Stimulated activated CD4-positive, alpha-beta T cell treated with anti-CD3 and anti-CD28 coated beads, Interleukin-4, amount 100 ng/mL, for 48 hours (primary cell): Measurements from ENCODE around the gene SPATA46.
"Not testable (repeated sequence)": the region's sequence is repeated elsewhere in the genome, so short reads cannot be mapped to it uniquely, and the experiment has no call there.

Source experiments
- DNase-seq, 2 donors: peaks; one replicate each; pipeline ENCODE4 v3.0.0-alpha.2; 2020; ENCODE audit warnings: low read depth in 2 of 2

SPATA46 gene

DNA sequence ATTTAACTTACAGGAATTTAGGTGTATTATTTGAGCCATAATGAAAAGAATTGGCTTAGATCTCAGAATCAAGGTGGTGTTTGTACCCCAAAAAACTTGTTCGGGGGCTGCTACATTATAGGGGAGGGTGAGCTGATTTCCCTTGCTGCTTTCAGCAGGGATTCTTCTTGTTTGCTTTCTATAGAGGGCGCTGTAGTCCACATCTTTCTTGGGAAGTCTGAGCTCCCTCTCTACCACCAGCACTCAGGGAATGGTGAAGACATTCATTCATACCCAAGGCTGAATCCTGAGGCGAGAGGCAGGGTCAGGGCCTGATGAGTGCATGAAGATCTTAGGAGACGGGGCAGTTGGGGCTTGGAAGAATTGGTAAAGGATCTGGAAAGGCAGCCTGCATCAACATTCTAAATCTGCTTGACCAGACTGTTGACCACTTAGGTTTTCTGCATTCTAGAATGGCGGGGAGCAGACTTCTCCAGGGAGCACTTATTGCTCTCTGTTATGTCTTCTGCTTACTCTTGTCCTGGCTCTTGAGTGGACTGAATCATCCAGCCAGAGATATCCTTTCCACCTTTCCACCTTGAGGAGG, 18.9 kb downstream of the SPATA46 start:
- DNase-seq: no peak

DNA sequence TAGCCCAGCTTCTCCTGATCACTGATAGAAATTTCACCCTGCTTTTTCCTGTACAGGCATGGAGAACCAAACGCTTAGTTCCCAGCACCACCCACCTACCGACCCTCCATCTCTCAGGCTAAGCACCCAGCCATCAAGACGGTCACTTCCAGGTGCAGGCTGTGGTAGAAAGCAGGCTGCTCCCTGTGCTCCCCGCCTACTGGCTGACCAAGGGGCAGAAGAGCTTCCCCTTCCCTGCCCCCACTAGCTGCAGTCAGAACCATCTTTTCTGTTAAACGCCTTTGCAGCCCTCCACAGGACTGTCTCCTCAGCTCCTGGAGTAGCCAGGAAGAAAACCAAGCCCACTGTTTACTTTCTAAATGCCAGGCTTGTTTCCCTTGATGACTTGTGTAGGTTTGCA, 23.0 kb downstream of the SPATA46 start:
- no peak for DNase-seq

DNA sequence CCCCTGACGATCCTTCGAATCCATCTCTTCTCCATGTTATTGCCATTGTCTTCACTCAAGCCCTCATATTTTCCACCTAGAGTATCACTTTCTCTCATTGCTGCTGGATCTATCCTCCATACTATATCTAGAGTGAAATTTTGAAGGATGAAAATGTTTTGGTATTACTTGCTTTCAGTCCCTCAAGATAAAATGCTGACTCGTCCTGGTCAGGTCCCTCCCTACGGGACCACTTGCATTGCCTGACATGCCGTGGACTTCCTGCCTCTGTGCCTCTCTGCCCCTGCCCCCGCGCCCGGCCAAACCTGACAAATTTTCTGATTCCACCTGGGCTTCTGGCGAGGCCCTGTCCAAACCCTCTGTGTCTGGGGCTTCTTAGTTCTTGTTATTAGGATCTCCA, 23.6 kb downstream of the SPATA46 start:
- DNase-seq: no peak

DNA sequence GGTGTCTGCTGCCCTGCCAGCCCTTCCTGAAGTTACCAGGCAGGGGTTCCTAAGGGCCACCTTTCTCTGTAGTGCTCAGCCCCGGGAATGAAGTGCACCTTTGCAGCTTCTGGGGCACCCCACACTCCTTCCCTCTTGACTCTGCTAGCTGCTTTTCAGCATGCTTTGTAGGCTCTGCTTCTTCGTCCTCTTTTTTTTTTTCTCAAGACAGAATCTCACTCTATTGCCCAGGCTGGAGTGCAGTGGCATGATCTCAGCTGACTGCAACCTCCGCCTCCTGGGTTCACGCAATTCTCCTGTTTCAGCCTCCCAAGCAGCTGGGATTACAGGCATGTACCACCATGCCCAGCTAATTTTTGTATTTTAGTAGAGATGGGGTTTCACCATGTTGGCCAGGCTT, 24.8 kb downstream of the SPATA46 start:
- DNase-seq: not testable (repeated sequence)

DNA sequence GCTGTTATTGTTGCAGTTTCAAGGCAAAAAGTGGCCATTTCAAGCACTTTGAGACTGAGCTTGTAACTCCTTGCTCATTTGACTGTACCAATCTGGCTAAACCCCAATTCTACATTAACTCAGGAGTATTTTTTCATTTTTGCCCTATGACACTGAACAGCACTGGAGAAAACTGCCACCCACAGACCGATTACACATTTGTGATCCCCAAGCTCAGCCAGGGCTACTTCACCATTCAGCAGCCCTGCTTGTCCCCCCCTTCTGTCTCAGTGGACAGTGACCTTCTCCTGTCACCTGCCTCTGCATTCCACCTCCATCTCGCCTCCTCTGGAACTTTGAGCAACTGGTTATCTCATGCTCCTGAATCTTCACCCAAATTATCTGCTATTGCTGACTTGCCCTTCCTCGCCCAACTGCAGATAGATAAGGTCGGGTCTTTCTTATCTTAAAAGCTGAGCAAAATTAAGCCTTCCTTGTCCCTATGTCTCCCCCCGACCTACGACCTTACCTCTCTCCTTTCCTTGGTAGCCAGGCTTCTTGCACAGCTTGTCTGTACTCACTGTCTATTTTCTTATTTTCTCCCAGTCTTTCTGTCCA, 25.3 kb downstream of the SPATA46 start:
- DNase-seq: no peak

DNA sequence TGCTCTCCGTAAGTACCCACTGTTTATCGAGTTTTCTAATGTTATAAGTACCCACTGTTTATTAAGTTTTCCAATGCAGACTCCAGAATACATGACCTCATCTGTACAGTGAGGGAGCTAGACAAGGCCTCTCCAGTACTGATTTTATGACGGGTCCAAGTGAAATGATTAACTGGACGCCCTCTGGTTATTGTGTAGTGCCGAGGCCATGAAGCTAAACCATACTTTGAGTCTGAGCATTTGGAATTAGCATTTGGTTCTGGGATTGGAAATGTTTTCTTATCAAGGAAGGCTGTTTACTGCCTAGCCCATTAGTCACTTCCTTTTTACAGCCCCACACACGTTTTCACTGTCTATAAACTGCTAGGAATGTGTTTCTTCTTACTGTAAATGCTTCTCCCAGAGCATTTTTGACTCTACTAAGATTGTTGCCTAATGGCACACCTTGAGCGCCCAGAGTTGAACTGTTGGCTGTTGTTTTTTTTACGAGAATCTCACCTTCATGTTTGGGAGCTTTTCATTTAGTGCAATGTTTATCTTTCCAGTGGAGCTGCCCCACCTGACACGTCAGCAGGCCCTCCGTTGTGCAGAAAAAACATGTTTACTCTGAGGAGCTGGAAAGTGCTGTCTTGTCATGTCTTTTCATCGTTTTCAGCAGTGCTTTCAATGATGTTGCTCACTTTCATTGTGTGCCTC, 26.9 kb downstream of the SPATA46 start:
- DNase-seq: no peak

DNA sequence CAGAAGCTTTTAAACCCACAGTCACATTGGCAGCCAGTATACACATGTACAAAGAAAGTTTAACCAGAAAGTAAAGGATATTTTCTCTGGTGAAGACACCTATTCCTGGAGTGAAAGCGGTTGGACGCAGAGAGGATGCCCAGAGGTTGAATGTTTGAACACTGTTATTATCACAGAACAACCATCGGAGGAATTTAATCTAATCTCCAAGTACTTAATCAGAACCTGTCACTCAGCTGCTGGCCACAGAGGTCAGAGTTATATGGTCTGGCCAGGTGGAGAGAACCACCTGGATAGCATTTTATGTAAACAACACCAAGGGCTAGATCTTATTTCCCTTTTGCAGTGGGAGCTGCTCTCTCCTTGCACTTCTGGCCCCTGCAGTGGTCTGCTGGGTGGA, 29.4 kb downstream of the SPATA46 start:
- DNase-seq: no peak

DNA sequence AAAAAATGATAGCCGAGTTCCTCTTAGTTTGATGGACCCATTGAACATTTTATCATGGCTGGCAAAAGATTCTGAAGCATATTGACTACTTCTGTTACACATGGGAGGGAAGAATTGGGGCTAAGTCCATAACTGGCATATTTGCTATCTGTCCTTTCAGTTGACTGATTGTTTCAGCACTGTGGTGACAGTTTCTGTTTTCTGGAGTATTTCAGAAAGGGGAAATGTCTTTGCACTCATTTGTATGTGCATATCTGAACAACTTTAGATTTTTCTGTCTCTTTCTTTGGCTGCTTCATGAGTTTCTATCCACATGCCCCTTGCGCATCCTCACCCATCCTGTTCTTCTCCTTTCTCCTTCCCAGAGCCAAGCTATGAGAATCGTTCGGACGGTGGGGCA, 33.2 kb downstream of the SPATA46 start:
- no peak for DNase-seq

DNA sequence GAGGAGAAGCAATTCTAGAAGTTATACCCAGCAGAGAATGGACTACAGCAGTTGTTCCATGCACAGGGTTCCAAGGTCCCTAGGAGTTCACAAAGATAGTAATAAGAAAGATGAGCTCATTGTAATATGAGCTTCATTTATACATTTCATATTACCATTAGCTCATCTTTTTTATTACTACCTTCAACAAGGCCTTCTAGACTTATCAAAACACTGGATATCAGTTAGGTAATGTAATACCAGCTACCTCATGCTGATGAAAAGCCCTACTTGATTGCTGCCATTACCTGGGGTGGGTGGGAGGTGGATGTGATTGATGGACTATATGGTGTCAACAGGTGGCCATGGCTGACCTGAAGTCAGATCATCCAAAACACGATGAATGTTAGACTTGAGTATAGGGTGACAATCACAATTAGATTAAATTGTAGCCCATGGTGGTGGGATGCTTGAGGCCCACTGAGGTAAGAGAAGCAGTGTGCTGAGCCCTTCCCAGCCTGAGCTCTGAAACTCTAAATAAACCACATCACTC, 34.1 kb downstream of the SPATA46 start:
- DNase-seq: no peak

DNA sequence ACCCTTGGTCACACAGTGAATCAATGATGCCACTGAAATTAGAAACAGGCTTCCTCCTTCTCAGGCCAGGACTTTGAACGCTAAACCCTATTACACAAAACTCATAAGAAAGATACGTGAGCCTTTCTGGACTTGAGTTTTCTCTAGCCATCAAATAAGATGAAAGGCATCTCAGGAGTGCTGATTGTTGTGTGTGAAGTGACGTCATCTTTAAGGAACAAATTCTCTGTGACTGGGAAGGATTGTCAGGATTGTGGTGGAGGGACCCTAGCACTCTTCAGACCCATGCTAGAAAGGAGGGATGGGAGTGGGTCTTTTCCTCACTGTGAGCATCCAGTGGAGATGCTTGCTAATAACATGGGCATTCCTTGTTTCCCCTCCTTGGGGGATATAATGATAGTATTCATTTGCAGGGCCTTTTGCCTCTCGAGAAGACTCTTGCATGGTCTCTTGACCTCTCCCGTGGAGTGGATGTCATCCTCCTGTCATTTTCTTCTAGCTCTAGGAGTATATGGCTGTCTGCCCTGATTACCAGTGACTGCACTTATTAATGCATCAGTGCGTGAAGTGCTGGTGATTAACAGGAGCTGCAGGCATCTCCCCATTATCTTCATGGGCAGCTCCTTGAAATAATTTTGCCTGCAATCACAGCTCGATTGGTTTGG, 39.9 kb downstream of the SPATA46 start:
- no peak for DNase-seq

DNA sequence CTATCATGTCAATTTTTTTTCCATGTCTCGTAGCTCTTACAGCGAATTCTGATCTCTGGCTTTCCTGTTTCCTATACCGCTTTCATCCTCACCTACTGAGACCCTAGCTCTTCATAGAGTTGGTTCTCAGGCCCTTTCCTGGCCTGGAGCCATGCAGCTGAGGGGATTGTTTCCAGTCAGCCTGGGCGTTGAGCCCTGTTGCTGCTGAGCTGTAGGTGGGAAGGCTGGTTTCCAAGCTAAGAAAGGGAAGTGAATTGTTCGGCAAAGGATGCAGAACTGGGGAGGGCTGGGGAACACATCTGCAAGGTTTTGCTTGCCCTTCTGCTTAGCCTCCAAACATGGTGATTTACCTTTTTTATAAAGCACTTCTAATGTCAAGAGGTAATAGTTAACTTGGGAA, 41.5 kb downstream of the SPATA46 start:
- no peak for DNase-seq

DNA sequence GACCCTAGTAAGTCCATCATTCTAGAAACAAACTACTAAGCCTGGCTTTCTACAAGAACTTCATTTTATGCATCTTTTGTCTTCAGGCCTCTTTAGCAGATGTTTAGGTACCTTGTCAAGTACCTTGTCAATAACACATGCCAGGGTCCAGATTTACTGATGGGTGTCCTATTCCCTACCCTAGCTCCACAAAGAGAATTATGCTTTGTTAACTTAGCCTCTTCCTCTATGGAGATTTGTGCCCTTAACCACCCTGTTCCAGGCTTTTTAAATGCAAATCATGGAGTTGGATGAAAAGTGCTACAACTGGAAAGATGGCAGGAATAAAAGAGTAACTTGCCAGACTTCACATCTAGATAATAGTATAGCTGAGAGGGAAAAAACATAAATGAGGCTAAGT, 42.7 kb downstream of the SPATA46 start:
- DNase-seq: no peak

DNA sequence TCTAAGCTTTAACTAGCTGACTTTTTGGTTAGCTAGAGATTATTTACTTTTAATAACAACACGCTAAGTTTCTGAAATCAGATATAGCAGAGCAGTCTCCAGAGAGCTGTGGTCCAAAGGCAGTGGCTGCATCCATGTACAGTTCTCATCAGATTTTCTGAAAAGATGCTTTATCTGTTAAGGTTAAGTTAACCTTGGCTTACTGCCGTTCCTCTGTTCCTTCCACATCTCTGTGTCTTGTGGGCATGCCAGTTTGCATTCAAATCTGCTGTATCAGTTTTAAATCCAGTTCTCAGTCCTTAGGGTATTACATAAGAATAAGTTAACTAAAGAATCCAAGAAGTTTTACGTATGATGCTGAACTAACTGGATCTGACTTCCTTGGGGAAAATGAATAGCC, 46.8 kb downstream of the SPATA46 start:
- DNase-seq: no peak

DNA sequence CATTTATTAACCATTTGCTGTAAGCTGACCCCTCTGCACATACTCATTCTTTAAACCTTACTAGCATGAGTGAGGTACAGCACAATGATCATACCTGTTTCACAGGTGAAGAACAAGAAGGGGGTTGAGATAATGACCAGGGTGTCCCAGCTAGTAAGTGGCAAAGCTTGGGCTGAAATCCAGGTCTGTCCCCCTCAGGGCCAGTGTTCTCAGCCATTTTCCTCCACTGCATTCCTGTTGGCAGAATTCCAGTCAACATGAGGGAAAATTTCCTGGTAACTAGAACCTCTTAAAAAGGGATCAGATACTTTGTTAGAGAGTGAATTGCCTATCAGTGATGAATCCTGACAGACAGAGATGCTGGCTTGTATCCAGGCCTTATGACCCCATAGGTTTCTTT, 48.1 kb downstream of the SPATA46 start:
- no peak for DNase-seq

DNA sequence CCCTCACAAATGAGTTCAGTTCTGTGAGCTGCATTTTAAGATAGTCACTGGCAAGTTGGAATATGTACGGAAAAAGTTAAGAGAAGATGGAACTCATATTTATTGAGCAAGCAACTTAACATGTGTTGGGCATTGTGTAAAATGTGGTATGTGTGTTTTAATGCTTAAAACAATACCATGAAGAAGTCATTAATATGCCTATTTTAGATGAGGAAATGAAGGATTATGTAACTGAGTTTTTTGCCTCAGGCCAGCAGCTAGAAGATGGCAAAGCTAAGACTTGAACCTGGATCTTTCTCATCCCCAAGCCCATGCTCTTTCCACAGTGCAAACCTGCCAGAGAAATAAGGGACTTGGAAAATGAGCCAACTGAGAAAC, 48.9 kb downstream of the SPATA46 start:
- DNase-seq: no peak

DNA sequence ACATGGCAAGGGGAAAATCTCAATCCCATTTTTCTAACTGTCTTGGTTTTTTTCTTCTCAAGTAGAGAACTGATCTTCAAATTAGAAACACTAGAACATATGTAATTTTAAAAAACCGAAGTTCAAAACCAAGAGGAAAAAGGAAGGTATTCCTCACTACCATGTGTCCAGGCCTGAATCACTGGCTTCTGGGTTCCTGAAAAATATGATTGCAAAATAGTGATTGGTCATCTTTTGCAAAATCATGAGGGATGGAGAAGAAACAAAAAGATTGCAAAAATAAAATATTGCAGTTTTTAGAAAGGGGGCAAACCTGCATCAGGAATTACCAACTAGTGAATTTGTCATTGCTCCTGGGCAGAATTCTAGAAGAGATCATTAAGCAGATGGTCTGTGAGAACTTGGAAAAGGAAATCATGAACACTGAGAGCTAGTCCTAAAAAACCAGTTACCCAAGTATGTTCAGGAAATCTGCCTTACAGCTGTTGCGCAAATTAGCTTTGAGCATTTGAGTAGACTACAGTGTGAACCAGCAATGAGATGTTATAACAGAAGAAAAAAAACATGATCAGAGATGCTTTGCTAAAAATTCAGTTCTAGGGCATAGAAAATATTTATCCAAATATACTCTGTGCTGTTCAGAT, 49.4 kb downstream of the SPATA46 start:
- no peak for DNase-seq

DNA sequence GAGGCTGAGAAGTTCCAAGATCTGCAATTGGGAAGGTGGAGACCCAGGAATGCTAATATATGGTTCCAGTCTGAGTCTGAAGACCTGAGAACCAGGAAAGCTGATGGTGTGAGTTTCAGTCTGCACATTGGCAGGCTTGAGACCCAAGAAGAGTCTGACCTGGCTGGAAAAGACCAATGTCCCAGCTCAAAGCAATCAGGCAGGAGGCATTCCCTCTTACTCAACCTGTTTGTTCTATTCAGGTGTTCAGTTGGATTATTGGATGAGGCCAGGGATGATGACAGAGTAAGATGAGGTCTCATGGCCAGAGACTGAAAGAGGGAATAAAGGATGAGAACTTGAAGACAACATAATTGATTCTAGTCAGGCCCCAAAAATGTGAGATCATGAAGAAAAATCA, 50.1 kb downstream of the SPATA46 start:
- DNase-seq: no peak

DNA sequence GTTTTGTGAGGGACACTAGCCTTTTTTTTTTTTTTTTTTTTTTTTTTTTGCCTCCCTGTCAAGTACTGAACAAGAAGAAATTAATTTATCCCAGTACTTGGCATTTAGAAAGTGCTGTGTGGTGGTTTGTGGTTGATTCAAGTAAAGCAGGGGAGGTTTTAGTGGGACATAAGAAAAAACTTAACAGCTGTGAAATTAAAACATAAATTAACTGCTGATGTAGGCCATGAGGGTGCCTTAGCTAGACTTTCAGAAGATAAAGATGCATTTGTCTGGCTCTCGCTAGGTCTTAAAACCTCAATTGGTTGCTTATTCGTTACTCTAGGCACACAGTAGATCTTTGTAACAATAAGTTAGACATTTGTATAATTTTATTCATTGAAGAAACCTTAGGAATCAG, 52.3 kb downstream of the SPATA46 start:
- no peak for DNase-seq
